A549 (cell line): ENCODE measurements around the gene NKD1. TPM values are rescaled to one million over a fixed set of nuclear protein-coding genes. Genes with fewer than 3 reads are reported as not detected.

Experiments used
- ATAC-seq, 2 experiments: fragments of 200-7000 bp in 1 of 2; fragments of >200 bp in 1 of 2; cut with Nextera tagmentation in 1 of 2; cut with Tn5 transposase in 1 of 2; 3 replicates each; pipeline versions ENCODE4 v1.8.0 to v1.9.1; 2018 to 2020; ENCODE audit warnings: mild to moderate bottlenecking in 1 of 2, moderate library complexity in 1 of 2
- CTCF ChIA-PET: fragments of 300-600 bp; sonication (Branson Sonifier 250); formaldehyde crosslinking; extraction: SDS; loops from one replicate; lab custom pipeline; 2021; ENCODE audit warnings: antibody characterized with exemption, inconsistent platforms; lab: Yijun Ruan, JAX
- POLR2A ChIA-PET: fragments of 350-600 bp; formaldehyde crosslinking; extraction: SDS; loops from one replicate; lab custom pipeline; 2021; ENCODE audit warnings: antibody characterized with exemption, inconsistent platforms; lab: Yijun Ruan, JAX
- DNase-seq, 2 experiments: peaks; one replicate each; pipeline versions ENCODE4 v3.0.0 to v3.0.0-alpha.2; 2011 to 2016; ENCODE audit warnings: low read depth in 1 of 2, low spot score in 1 of 2
- FAIRE-seq: peaks from 2 replicates; lab custom pipeline; 2011; peaks lifted over from hg19 to GRCh38; lab: Jason Lieb, UNC
- H3K27ac ChIP-seq, 2 experiments: fragments of >200 bp; sonication (Bioruptor Twin); formaldehyde crosslinking; 3 replicates each; pipeline ENCODE4 v1.5.1; 2016 to 2017
- H3K4me1 ChIP-seq: fragments of >200 bp; sonication (Bioruptor Twin); formaldehyde crosslinking; 3 replicates; pipeline ENCODE4 v1.6.1; 2016
- H3K4me2 ChIP-seq: fragments of >200 bp; sonication (Bioruptor Twin); formaldehyde crosslinking; 3 replicates; pipeline ENCODE4 v1.6.1; 2016
- H3K4me3 ChIP-seq: fragments of >200 bp; sonication (Bioruptor Twin); formaldehyde crosslinking; 3 replicates; pipeline ENCODE4 v1.5.1; 2016
- H3K9me3 ChIP-seq: fragments of >200 bp; sonication (Bioruptor Twin); formaldehyde crosslinking; 3 replicates; pipeline ENCODE4 v1.6.1; 2016
- BHLHE40 ChIP-seq: IDR thresholded peaks from 2 replicates; pipeline ENCODE4 v1.6.1; 2012; ENCODE audit warnings: low read depth, low read length, inconsistent platforms
- CBX8 ChIP-seq: fragments of 200-600 bp; sonication (generic); IDR thresholded peaks from 2 replicates; pipeline ENCODE4 v1.6.1; 2016
- CHD2 ChIP-seq: fragments of 150-350 bp; IDR thresholded peaks from 2 replicates; pipeline ENCODE4 v1.6.1; 2014; ENCODE audit warnings: low read length; ENCODE audit not compliant: partially characterized antibody
- CTCF ChIP-seq: fragments of >200 bp; sonication (Bioruptor Twin); formaldehyde crosslinking; IDR thresholded peaks from 3 replicates; pipeline ENCODE4 v1.5.1; 2016
- ELK1 ChIP-seq: fragments of 150-350 bp; IDR thresholded peaks from 2 replicates; pipeline ENCODE4 v1.6.1; 2014; ENCODE audit warnings: low read depth, mild to moderate bottlenecking, low read length
- FOSB ChIP-seq: fragments of 250-450 bp; sonication (Bioruptor Pico); IDR thresholded peaks from 2 replicates; pipeline ENCODE4 v1.5.0; 2020; ENCODE audit warnings: mild to moderate bottlenecking, moderate library complexity
- HMGXB4 ChIP-seq: fragments of 250-450 bp; sonication (Bioruptor Pico); IDR thresholded peaks from 2 replicates; pipeline ENCODE4 v1.5.0; 2021; ENCODE audit warnings: mild to moderate bottlenecking, moderate library complexity, borderline replicate concordance
- HOXA7 ChIP-seq: fragments of 250-450 bp; sonication (Bioruptor Pico); IDR thresholded peaks from 2 replicates; pipeline ENCODE4 v1.5.0; 2020; ENCODE audit warnings: mild to moderate bottlenecking, moderate library complexity
- JUNB ChIP-seq: fragments of >200 bp; sonication (Bioruptor Twin); formaldehyde crosslinking; IDR thresholded peaks from 2 replicates; pipeline ENCODE4 v1.6.1; 2016
- KDM1A ChIP-seq: fragments of 200-600 bp; sonication (generic); IDR thresholded peaks from 2 replicates; pipeline ENCODE4 v1.6.1; 2016; ENCODE audit warnings: low read depth, mild to moderate bottlenecking
- KDM5A ChIP-seq: fragments of 200-600 bp; sonication (generic); IDR thresholded peaks from 2 replicates; pipeline ENCODE4 v1.6.1; 2016; ENCODE audit warnings: antibody characterized with exemption, mild to moderate bottlenecking
- MAX ChIP-seq: IDR thresholded peaks from 2 replicates; pipeline ENCODE4 v1.6.1; 2012
- MYC ChIP-seq: IDR thresholded peaks from 2 replicates; pipeline ENCODE4 v1.6.1; 2012; ENCODE audit warnings: mild to moderate bottlenecking, inconsistent platforms, low read length, improper control_type of control experiment, borderline replicate concordance
- NR3C1 ChIP-seq: fragments of >200 bp; sonication (Bioruptor Twin); formaldehyde crosslinking; IDR thresholded peaks from 3 replicates; pipeline ENCODE4 v1.6.1; 2017
- PHF8 ChIP-seq: fragments of 200-600 bp; sonication (generic); IDR thresholded peaks from 2 replicates; pipeline ENCODE4 v1.6.1; 2016; ENCODE audit warnings: low read depth, mild to moderate bottlenecking, antibody characterized with exemption, moderate library complexity, borderline replicate concordance
- POLR2A ChIP-seq: IDR thresholded peaks from 2 replicates; pipeline ENCODE4 v1.6.1; 2012; ENCODE audit warnings: mild to moderate bottlenecking, low read length
- RARB ChIP-seq: fragments of 250-450 bp; sonication (Bioruptor Pico); IDR thresholded peaks from 2 replicates; pipeline ENCODE4 v1.8.0; 2021; ENCODE audit warnings: mild to moderate bottlenecking, moderate library complexity
- USF2 ChIP-seq: fragments of 450-650 bp; IDR thresholded peaks from 2 replicates; pipeline ENCODE4 v1.6.1; 2014; ENCODE audit warnings: antibody characterized with exemption
- WGBS: methylation state at CpG from one replicate; pipeline ENCODE4 v1.1.6; 2017; ENCODE audit errors: missing lambda C conversion rate; 5-methylcytosine and 5-hydroxymethylcytosine counted together
- polyA plus RNA-seq, 4 experiments: library from polyadenylated mRNA; depleted of rRNA in 3 of 4; stranded (reverse); fragments of >200 nt; fragmentation: RNase III in 1 of 4; extraction: RNeasy Plus Mini Kit Qiagen cat#74134 plus additional on column Dnase treatment in 1 of 4; gene quantifications; 2 replicates in 3 of 4; 3 replicates in 1 of 4; pipeline ENCODE4 v1.2.3, GENCODE V29; 2011 to 2017

Gene NKD1
- polyA plus RNA-seq, 2 of the 4 experiments (the other 2 are of a cell fraction): 0.10 to 0.19 TPM

GRCh38 chr16:50597563-50598255, 49.5 kb downstream of the NKD1 start:
- Histone ChIP-seq H3K4me3 (no peak overlapping the region), H3K9me3 (no peaks in the 10 kb centered on the region), H3K4me2 (no peak overlapping the region), H3K4me1 (no peaks in the 10 kb centered on the region), H3K27ac (no peak overlapping the region)
- TF ChIP-seq BHLHE40 (no peak), HOXA7 (CRISPR knock-in tag) (no peak), USF2 (no peak), HMGXB4 (CRISPR knock-in tag) (no peak)
- FAIRE-seq (no peak), ATAC-seq (no peak), DNase-seq (no peak)
- ChIA-PET CTCF (no interaction called here), POLR2A (no interaction called here)
- WGBS: 58% methylated on average over 17 of the region's 17 CpGs

- ChIA-PET CTCF (no interaction called here), POLR2A (no interaction called here)
- H3K4me3 ChIP-seq: no peak overlapping the region
- TF ChIP-seq NR3C1: no peak
- no peak for TF ChIP-seq JUNB
- TF ChIP-seq MAX: no peak
- no peak for TF ChIP-seq PHF8
- TF ChIP-seq POLR2A: no peak
- no peak for TF ChIP-seq FOSB
- no peak for TF ChIP-seq CBX8
- no peak for TF ChIP-seq RARB
- TF ChIP-seq CHD2: no peak
- TF ChIP-seq KDM1A: no peak
- no peak for TF ChIP-seq MYC
- TF ChIP-seq BHLHE40: no peak
- TF ChIP-seq CTCF: no peak
- no peak for TF ChIP-seq KDM5A
- no peak for TF ChIP-seq ELK1
- FAIRE-seq (no peak), DNase-seq (no peak), ATAC-seq (no peak)
- no peaks in the 10 kb centered on the region for H3K4me1 ChIP-seq
- H3K27ac ChIP-seq: no peak overlapping the region
- no peaks in the 10 kb centered on the region for H3K9me3 ChIP-seq
- WGBS: 82% methylated on average over 7 of the region's 15 CpGs
- no peak overlapping the region for H3K4me2 ChIP-seq
Observed at GRCh38 chr16:50598256-50598894, 50.2 kb downstream of the NKD1 start.
